Body of pancreas (tissue), 4 donors: ENCODE measurements around the gene RNF125.
"Not testable (repeated sequence)": the region's sequence is repeated elsewhere in the genome, so short reads cannot be mapped to it uniquely, and the experiment has no call there.

Experiments
- POLR2A ChIP-seq, 3 donors: fragments of 450-650 bp; IDR thresholded peaks; one replicate each; pipeline ENCODE4 v1.6.1; 2016; ENCODE audit warnings: antibody characterized with exemption in 3 of 3, mild to moderate bottlenecking in 2 of 3
- TF ChIP-seq, protein P1 (sequence below), 7 experiments: fragments of 450-650 bp in 4 of 7; fragments of 200-600 bp in 3 of 7; sonication (generic) in 3 of 7; IDR thresholded peaks; one replicate each; pipeline ENCODE4 v1.5.1; 2016 to 2019; ENCODE audit warnings: antibody characterized with exemption in 7 of 7

GRCh38 chr18:32003822-32004221 lies 14.8 kb upstream of the RNF125 start:
- TF ChIP-seq, protein P1, sequence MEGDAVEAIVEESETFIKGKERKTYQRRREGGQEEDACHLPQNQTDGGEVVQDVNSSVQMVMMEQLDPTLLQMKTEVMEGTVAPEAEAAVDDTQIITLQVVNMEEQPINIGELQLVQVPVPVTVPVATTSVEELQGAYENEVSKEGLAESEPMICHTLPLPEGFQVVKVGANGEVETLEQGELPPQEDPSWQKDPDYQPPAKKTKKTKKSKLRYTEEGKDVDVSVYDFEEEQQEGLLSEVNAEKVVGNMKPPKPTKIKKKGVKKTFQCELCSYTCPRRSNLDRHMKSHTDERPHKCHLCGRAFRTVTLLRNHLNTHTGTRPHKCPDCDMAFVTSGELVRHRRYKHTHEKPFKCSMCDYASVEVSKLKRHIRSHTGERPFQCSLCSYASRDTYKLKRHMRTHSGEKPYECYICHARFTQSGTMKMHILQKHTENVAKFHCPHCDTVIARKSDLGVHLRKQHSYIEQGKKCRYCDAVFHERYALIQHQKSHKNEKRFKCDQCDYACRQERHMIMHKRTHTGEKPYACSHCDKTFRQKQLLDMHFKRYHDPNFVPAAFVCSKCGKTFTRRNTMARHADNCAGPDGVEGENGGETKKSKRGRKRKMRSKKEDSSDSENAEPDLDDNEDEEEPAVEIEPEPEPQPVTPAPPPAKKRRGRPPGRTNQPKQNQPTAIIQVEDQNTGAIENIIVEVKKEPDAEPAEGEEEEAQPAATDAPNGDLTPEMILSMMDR (IDR thresholded peaks at IDR 0.05), result not testable (repeated sequence)
- TF ChIP-seq POLR2A (IDR thresholded peaks at IDR 0.05), result not testable (repeated sequence)
